NCI-H748 treated with DMSO at 0.1 percent for 48 hours (cell line): ENCODE results near the gene SAE1.

Experiments
- DNase-seq: peaks from one replicate; lab custom pipeline; 2025; lab: John Stamatoyannopoulos, UW

Gene SAE1

GRCh38 chr19:47106821-47107201, 23.8 kb upstream of the SAE1 start:
- DNase-seq, result no peak

GRCh38 chr19:47107202-47107952, 23.3 kb upstream of the SAE1 start:
- no peak for DNase-seq

- DNase-seq, result no peak
Measured at GRCh38 chr19:47107953-47108746, 22.5 kb upstream of the SAE1 start.

DNA sequence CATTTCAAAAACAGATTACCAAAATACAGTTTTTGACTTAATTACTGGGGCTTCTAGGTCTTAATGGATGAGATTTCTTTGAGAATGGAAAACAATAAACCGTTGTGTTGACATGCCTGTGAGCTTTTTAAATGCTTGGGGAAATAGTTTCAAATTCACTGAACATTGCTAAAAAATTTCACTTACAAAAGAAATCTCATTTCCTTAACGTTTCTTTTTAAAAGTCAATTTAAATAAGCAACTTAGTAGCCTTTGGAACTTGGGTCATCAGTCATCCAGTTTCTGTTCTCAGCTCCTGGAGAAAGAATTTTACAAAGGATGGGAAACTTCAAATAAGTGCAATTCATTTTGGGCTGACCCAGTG, 21.5 kb upstream of the SAE1 start:
- no peak for DNase-seq

- DNase-seq, result no peak
Measured at GRCh38 chr19:47109541-47110375, 20.9 kb upstream of the SAE1 start.

- no peak for DNase-seq
Measured at GRCh38 chr19:47110521-47111005, 20.1 kb upstream of the SAE1 start.

DNA sequence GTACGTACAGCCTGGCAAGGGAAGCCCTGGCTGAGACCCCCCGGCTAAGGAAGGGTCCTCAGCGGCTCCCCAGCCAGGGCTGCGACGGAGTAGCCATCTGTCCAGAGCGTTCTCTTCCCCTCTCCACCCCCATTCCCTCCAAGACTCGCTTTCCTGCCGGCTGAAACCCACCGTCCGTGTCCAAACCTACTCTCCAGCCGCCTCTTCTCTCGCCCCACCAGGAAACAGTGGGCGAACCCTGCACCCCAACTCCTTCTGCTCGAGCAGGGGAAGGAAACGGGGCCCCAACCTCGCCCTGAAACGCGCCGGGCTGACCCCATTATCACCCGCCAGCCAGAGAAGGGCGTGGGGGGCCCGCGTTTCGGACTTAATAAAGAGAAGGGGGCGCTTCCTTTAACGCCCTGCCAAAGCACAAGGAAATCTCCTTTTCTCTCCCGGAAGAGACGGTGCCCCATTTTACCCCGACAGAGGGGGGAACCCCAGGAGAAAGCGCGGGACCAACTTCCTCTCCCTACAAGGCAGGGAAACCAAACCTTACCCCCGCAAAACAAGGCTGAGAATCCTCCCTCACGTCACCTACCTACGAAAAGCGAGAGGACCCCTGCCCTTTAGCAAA, 19.5 kb upstream of the SAE1 start:
- no peak for DNase-seq

DNA sequence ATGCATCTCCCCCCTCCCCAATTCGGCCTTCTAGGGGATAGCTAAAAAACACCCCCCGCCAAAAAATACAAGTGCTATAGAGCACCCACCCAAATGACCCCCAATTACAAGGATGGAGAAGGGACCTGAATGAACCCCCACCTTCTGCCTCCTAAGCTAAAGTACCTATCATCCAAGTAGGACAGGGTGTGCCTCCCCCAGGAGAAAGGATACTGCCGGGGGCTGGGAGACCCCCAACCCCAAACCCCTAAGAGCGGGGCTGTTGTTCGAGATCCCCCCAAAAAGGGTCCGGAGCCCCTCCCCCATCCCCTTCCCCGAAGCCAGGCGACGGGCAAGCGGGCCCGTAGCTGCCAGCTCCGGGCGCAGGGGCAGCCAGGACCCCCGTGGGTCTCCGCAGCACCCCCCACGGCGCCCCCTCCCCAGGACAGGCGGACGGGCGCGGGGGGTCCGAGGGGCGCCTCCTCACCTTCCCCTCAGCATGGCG, 18.9 kb upstream of the SAE1 start:
- DNase-seq, result no peak

DNA sequence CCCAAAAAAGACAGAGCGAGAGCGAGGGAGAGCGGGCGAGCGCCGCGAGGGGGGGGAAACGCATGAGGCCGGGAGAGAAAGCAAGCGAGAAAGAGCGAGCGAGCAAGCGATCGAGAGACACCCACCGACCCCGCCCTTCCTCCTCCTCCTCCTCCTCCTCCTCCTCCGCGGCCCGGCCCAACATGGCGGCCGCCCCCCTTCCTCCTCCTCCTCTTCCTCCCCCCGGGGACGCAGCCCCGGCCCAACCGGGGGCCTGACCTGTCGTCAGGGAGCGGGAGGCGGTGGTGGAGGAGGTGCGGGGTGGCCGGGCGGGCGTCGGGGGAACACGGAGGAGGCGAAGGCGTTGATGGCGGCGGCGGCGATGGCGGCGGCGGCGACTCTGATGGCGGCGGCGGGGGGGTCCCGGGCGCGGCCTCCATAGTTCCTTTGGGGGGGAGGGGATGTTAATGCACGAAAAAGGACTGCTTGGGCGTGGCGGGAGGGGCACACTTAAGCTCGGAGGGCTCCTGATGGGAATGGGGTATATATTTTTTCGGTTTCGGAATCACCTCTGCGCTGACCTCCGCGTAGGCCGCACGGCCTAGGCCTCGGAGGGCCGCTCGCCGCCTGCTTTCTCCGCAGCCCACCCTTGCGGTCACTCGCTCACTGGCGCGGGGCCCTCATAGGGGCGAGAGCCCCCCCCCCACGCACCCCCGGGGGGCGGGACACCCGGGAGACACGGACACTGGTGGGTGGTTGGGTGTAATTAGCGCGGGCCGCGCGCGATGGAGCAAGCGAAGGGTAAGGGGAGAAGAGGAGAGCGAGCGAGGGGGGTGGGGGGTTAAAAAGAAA, 18.3 kb upstream of the SAE1 start:
- DNase-seq, result peak; percentile 59

- DNase-seq, result peak; percentile 99
Measured at GRCh38 chr19:47112997-47113849, 17.4 kb upstream of the SAE1 start, which contains the start of gene ZC3H4. ZC3H4 (minus strand) TSS chr19:47113776; CDS start chr19:47112584, 1,192 bp downstream.

- no peak for DNase-seq
Measured at GRCh38 chr19:47113850-47114651, 16.6 kb upstream of the SAE1 start.

- no peak for DNase-seq
Measured at GRCh38 chr19:47120470-47121067, 10.1 kb upstream of the SAE1 start.

DNA sequence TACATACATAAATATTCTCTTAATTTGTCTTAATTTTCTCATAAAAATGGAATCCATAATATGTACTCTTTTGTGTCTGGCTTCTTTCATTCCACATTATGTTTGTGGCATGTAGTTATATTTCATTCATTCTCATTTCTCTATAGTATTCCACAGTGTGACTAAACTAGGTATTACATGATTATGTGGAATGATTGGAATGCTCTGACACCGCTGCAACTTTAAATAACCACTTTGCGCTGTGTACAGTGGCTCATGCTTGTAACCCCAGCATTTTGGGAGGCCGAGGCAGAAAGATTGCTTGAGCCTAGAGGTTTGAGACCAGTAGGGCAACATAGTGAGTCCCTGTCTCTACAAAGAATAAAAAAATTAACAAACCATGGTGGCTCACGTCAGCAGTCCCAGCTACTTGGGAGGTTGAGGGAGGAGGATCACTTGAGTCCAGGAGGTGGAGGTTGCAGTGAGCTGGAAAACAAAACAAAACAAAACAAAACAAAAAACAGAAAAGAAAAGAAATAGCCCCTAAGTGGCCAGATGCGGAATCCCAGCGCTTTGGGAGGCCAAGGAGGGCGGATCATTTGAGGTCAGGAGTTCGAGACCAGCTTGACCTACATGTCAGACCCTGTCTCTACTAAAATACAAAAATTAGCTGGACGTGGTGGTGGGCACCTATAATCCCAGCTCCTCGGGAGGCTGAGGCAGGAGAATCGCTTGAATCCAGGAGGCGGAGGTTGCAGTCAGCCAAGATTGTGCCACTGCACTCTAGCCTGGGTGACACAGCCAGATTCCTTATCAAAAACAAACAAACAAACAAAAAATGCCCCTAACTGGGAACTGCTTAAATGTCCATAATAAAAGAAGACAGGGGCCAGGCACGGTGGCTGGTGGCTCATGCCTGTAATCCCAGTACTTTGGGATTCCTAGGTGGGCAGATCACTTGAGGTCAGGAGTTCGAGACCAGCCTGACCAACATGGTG, 8.0 kb upstream of the SAE1 start:
- no peak for DNase-seq

DNA sequence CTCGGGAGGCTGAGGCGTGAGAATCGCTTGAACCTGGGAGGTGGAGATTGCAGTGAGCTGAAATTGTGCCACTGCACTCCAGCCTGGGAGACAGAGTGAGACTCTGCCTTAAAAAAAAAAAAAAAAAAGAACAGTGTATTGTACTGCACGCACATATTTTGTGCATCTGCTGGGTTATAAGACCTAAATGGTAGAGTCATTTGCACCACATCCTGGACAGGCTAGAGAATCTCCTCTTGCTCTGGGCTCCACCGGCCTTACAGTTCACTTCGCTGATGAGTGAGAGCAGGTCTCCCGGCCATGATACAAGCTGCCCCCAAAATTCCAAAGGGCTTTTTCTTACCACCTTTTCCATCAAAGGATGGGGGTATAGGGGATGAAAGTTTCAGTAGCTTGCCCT, 7.2 kb upstream of the SAE1 start:
- DNase-seq, result no peak

DNA sequence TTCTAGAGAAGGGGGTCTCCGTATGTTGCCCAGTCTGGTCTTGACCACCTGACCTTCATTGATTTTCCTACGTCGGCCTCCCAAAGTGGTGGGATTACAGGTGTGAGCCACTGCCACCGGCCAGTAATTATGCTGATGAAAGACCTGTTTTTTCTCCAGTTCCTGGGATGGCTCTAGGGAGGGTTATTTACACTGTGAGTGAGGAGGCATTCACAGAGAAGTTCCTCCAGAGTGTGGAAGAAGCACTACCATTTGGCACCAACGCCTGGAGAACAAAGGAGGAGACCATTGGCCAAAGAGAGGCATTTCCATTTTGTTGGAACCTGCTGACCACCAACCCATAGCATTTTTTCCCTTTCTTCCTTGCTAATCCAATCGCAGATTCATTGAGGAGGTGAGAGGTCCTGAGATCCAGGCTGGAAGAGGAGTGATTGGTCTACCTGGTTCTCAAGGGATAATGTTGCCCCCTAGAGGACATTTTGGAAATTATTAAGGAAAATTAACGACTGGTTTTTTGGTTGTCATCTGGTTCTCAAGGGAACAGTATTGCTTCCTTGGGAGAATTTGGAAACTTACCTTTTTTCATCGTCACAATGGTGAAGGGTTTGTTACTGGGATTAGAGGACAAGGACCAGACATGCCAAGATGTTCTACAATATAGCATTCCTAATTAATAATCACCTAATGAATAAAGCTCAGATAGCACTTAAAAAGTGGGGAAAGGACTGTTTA, 5.5 kb upstream of the SAE1 start:
- DNase-seq, result peak; percentile 90

DNA sequence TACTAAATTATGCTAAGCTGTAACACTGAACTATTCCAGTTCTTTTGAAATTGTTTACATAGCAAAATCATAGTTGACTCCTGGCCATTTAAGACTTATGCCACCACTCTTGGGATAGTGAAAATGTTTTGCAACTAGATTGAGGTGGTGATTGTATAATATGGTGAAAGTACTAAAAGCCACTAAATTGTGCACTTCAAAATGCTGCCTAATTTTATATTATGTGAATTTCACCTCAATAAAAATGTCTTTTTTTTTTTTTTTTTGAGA, 5.0 kb upstream of the SAE1 start:
- DNase-seq, result no peak

GRCh38 chr19:47129579-47129978, 1.1 kb upstream of the SAE1 start:
- DNase-seq, result no peak
